Parathyroid adenoma (tissue), 2 donors: ENCODE results near the gene FAM229A.
"Not testable (repeated sequence)": the region's sequence is repeated elsewhere in the genome, so short reads cannot be mapped to it uniquely, and the experiment has no call there.

Source experiments
- H2AFZ ChIP-seq: fragments of 300-600 bp; sonication (generic); one replicate; pipeline ENCODE4 v1.7.0; 2017; ENCODE audit warnings: antibody characterized with exemption, mild to moderate bottlenecking
- H3K27ac ChIP-seq: fragments of 300-600 bp; sonication (generic); one replicate; pipeline ENCODE4 v1.7.0; 2017
- H3K27me3 ChIP-seq: fragments of 300-600 bp; sonication (generic); one replicate; pipeline ENCODE4 v1.7.0; 2017; ENCODE audit warnings: low read length; ENCODE audit not compliant: control insufficient read depth, insufficient read depth
- H3K36me3 ChIP-seq: fragments of 300-600 bp; sonication (generic); one replicate; pipeline ENCODE4 v1.7.0; 2017; ENCODE audit warnings: low read length; ENCODE audit not compliant: control insufficient read depth, insufficient read depth
- H3K4me1 ChIP-seq: fragments of 300-600 bp; sonication (generic); one replicate; pipeline ENCODE4 v1.7.0; 2017; ENCODE audit warnings: control low read depth
- H3K4me2 ChIP-seq: fragments of 300-600 bp; sonication (generic); one replicate; pipeline ENCODE4 v1.7.0; 2017; ENCODE audit warnings: low read length
- H3K4me3 ChIP-seq: fragments of 300-600 bp; sonication (generic); one replicate; pipeline ENCODE4 v1.7.0; 2017; ENCODE audit warnings: low read depth, low read length
- H3K79me2 ChIP-seq: fragments of 300-600 bp; sonication (generic); one replicate; pipeline ENCODE4 v1.7.0; 2017; ENCODE audit warnings: control low read depth
- H3K9ac ChIP-seq: fragments of 300-600 bp; sonication (generic); one replicate; pipeline ENCODE4 v1.7.0; 2017; ENCODE audit warnings: mild to moderate bottlenecking
- H3K9me3 ChIP-seq: fragments of 300-600 bp; sonication (generic); one replicate; pipeline ENCODE4 v1.7.0; 2017; ENCODE audit warnings: low read length; ENCODE audit not compliant: control insufficient read depth
- CTCF ChIP-seq: fragments of 300-600 bp; sonication (generic); IDR thresholded peaks from one replicate; pipeline ENCODE4 v1.7.0; 2017; ENCODE audit warnings: antibody characterized with exemption, mild to moderate bottlenecking
- donor health status: primary hyperparathyroidism.

Gene FAM229A

GRCh38 chr1:32404946-32405345 lies 42.7 kb upstream of the FAM229A start:
- Histone ChIP-seq H2AFZ (no peak overlapping the region), H3K4me3 (no peak overlapping the region), H3K9ac (no peak overlapping the region), H3K4me1 (no peaks in the 10 kb centered on the region), H3K27me3 (no peaks in the 10 kb centered on the region), H3K9me3 (no peaks in the 10 kb centered on the region), H3K27ac (no peak overlapping the region), H3K79me2 (no peaks in the 10 kb centered on the region), H3K4me2 (no peak overlapping the region), H3K36me3 (no peaks in the 10 kb centered on the region)
- no peak for TF ChIP-seq CTCF

GRCh38 chr1:32400876-32401631 lies 38.8 kb upstream of the FAM229A start:
- Histone ChIP-seq H2AFZ (peak overlapping the region; percentile 91), H3K9ac (no peak overlapping the region), H3K4me2 (no peak overlapping the region), H3K9me3 (no peaks in the 10 kb centered on the region), H3K4me1 (no peaks in the 10 kb centered on the region), H3K79me2 (no peaks in the 10 kb centered on the region), H3K27ac (no peak overlapping the region), H3K36me3 (no peaks in the 10 kb centered on the region), H3K4me3 (no peak overlapping the region), H3K27me3 (no peaks in the 10 kb centered on the region)
- peak; percentile 77 for TF ChIP-seq CTCF

- Histone ChIP-seq H3K79me2 (no peaks in the 10 kb centered on the region), H3K4me1 (no peaks in the 10 kb centered on the region), H2AFZ (no peak overlapping the region), H3K4me2 (no peak overlapping the region), H3K27ac (no peak overlapping the region), H3K4me3 (no peak overlapping the region), H3K36me3 (no peaks in the 10 kb centered on the region), H3K27me3 (no peaks in the 10 kb centered on the region), H3K9me3 (no peaks in the 10 kb centered on the region), H3K9ac (no peak overlapping the region)
- no peak for TF ChIP-seq CTCF
Measured at GRCh38 chr1:32399843-32400242, 37.6 kb upstream of the FAM229A start.

GRCh38 chr1:32398401-32398800 lies 36.1 kb upstream of the FAM229A start:
- Histone ChIP-seq H3K9me3 (no peaks in the 10 kb centered on the region), H3K4me3 (no peak overlapping the region), H3K27me3 (no peaks in the 10 kb centered on the region), H2AFZ (no peak overlapping the region), H3K79me2 (no peaks in the 10 kb centered on the region), H3K36me3 (no peaks in the 10 kb centered on the region), H3K4me1 (no peaks in the 10 kb centered on the region), H3K4me2 (no peak overlapping the region), H3K9ac (no peak overlapping the region), H3K27ac (no peak overlapping the region)
- no peak for TF ChIP-seq CTCF

GRCh38 chr1:32396524-32396923 lies 34.2 kb upstream of the FAM229A start:
- not testable (repeated sequence) for H3K36me3 ChIP-seq, H3K9ac ChIP-seq, H3K4me1 ChIP-seq, H3K27me3 ChIP-seq, H3K27ac ChIP-seq, H3K4me2 ChIP-seq, H2AFZ ChIP-seq, H3K4me3 ChIP-seq, H3K9me3 ChIP-seq
- peaks cover 12% of the 10 kb centered on the region for H3K79me2 ChIP-seq
